HG03066 (cell line): ENCODE results near the gene INA.
"Not testable (repeated sequence)": the region's sequence is repeated elsewhere in the genome, so short reads cannot be mapped to it uniquely, and the experiment has no call there.

Source experiments
- ATAC-seq: cut with Tn5 transposase; IDR thresholded peaks from one replicate; pipeline ENCODE4 v1.9.1; 2021; ENCODE audit warnings: low read depth; ENCODE audit not compliant: unreplicated experiment

Gene INA

GRCh38 chr10:103276896-103277712 is at the start of gene INA:
Gene INA, plus strand, starts transcription at chr10:103277138. Its CDS starts 74 bp downstream, at chr10:103277212.
- no peak for ATAC-seq

- ATAC-seq = no peak
Observed at GRCh38 chr10:103227416-103227815, 49.5 kb upstream of the INA start.

GRCh38 chr10:103231047-103231551 is 45.8 kb upstream of the INA start:
- no peak for ATAC-seq

GRCh38 chr10:103232131-103232673 is 44.7 kb upstream of the INA start:
- no peak for ATAC-seq

- no peak for ATAC-seq
Observed at GRCh38 chr10:103232772-103233488, 44.0 kb upstream of the INA start.

- ATAC-seq = no peak
Observed at GRCh38 chr10:103235775-103236174, 41.2 kb upstream of the INA start.

GRCh38 chr10:103238506-103239252 is 38.3 kb upstream of the INA start:
- no peak for ATAC-seq

GRCh38 chr10:103241262-103242011 is 35.5 kb upstream of the INA start:
- no peak for ATAC-seq

GRCh38 chr10:103244666-103245271 is 32.2 kb upstream of the INA start:
- ATAC-seq = no peak

- ATAC-seq = not testable (repeated sequence)
Observed at GRCh38 chr10:103245587-103245986, 31.4 kb upstream of the INA start, which contains the start of gene RPEL1. Gene RPEL1, plus strand, starts transcription at chr10:103245887. Its CDS starts 110 bp downstream, at chr10:103245997.

- no peak for ATAC-seq
Observed at GRCh38 chr10:103246324-103246723, 30.6 kb upstream of the INA start.

- ATAC-seq = no peak
Observed at GRCh38 chr10:103254113-103254512, 22.8 kb upstream of the INA start.

- ATAC-seq = no peak
Observed at GRCh38 chr10:103254538-103255325, 22.2 kb upstream of the INA start.

GRCh38 chr10:103256613-103257012 is 20.3 kb upstream of the INA start:
- ATAC-seq = no peak

- no peak for ATAC-seq
Observed at GRCh38 chr10:103257812-103258211, 19.1 kb upstream of the INA start.

- ATAC-seq = not testable (repeated sequence)
Observed at GRCh38 chr10:103258928-103259327, 18.0 kb upstream of the INA start.

GRCh38 chr10:103259989-103260388 is 16.9 kb upstream of the INA start:
- ATAC-seq = no peak

- ATAC-seq = no peak
Observed at GRCh38 chr10:103262229-103262628, 14.7 kb upstream of the INA start.
